ENCODE data around the gene SAMD10. TPM values are rescaled to one million over a fixed set of nuclear protein-coding genes. Genes with fewer than 3 reads are reported as not detected.

SAMD10 gene
- total RNA-seq, 4 donors from 2014 or later = 5.9 to 86.2 (median 19.4) TPM

DNA sequence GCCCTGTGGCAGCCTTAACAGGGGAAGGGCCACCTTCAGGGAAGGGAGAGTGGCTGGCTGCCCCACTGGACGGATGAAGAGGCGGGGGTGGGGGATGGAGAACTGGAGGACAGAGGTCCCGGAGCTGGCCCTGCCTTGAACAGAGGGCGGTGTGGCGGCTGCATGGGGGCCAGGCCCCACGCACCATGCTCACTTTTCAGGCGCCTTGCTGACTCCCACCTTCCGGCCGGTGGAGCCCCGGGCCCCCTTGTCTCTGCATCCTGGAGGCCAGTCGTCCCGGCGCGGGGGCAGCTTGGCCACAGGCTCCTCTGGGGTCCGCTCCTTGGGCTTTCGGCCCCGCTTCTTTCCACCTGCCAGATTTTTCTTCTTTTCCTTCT, 19.8 kb downstream of the SAMD10 start:
- H3K9me3 ChIP-seq = no peaks in the 10 kb centered on the region
- no peaks in the 10 kb centered on the region for H3K27me3 ChIP-seq
- in situ Hi-C loops (cut with MboI; ENCODE audit: low pct_ligation_motif_present in 1 of 4, low pct_unique_long_range_greater_than_20kb in 1 of 4, low sequenced_read_pairs in 3 of 4) (no loop called here), intact Hi-C loops (cut with DNase I; ENCODE audit: low total_unique reads) (no loop called here)
- TF ChIP-seq POLR2A (IDR thresholded peaks at IDR 0.05) = no peak
- TF ChIP-seq POLR2AphosphoS5 (IDR thresholded peaks at IDR 0.05) = no peak
- TF ChIP-seq, protein P1, sequence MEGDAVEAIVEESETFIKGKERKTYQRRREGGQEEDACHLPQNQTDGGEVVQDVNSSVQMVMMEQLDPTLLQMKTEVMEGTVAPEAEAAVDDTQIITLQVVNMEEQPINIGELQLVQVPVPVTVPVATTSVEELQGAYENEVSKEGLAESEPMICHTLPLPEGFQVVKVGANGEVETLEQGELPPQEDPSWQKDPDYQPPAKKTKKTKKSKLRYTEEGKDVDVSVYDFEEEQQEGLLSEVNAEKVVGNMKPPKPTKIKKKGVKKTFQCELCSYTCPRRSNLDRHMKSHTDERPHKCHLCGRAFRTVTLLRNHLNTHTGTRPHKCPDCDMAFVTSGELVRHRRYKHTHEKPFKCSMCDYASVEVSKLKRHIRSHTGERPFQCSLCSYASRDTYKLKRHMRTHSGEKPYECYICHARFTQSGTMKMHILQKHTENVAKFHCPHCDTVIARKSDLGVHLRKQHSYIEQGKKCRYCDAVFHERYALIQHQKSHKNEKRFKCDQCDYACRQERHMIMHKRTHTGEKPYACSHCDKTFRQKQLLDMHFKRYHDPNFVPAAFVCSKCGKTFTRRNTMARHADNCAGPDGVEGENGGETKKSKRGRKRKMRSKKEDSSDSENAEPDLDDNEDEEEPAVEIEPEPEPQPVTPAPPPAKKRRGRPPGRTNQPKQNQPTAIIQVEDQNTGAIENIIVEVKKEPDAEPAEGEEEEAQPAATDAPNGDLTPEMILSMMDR (IDR thresholded peaks at IDR 0.05) = no peak
- TF ChIP-seq EP300 (IDR thresholded peaks at IDR 0.05; ENCODE audit: low read depth) = no peak
- H3K4me1 ChIP-seq = peaks cover 8 to 30% (median 24%) of the 10 kb centered on the region in 4 donors
- no peak overlapping the region for H3K4me3 ChIP-seq
- DNase-seq = no peak
- no peaks in the 10 kb centered on the region for H3K36me3 ChIP-seq
- WGBS, 2 donors (ENCODE audit: low coverage in 1 of 2) = 95 to 100% methylated on average over 5 to 16 of the region's 17 CpGs
- no peak overlapping the region for H3K27ac ChIP-seq

GRCh38 chr20:63958964-63959698, 20.3 kb downstream of the SAMD10 start:
- Histone ChIP-seq H3K27ac (no peak overlapping the region), H3K4me3 (no peak overlapping the region), H3K27me3 (no peaks in the 10 kb centered on the region), H3K4me1 (peaks cover 13 to 35% (median 29%) of the 10 kb centered on the region in 4 donors), H3K9me3 (no peaks in the 10 kb centered on the region), H3K36me3 (no peaks in the 10 kb centered on the region)
- intact Hi-C loops (cut with DNase I; ENCODE audit: low total_unique reads) = no loop called here
- 93% methylated on average over 9 of the region's 10 CpGs; no CpG with 5 or more reads in 1 of the 2 donors for WGBS, 2 donors (ENCODE audit: low coverage in 1 of 2)
- in situ Hi-C loops (cut with MboI; ENCODE audit: low pct_ligation_motif_present in 1 of 4, low pct_unique_long_range_greater_than_20kb in 1 of 4, low sequenced_read_pairs in 3 of 4) = no loop called here
- TF ChIP-seq, protein P1 (IDR thresholded peaks at IDR 0.05) = no peak
- TF ChIP-seq EP300 (IDR thresholded peaks at IDR 0.05; ENCODE audit: low read depth) (no peak), POLR2A (IDR thresholded peaks at IDR 0.05) (no peak), POLR2AphosphoS5 (IDR thresholded peaks at IDR 0.05) (no peak)
- no peak for DNase-seq

GRCh38 chr20:63958471-63958870, 21.0 kb downstream of the SAMD10 start:
- TF ChIP-seq POLR2AphosphoS5 (IDR thresholded peaks at IDR 0.05) (no peak), EP300 (IDR thresholded peaks at IDR 0.05; ENCODE audit: low read depth) (no peak)
- TF ChIP-seq, protein P1 (IDR thresholded peaks at IDR 0.05) = no peak
- in situ Hi-C loops (cut with MboI; ENCODE audit: low pct_ligation_motif_present in 1 of 4, low pct_unique_long_range_greater_than_20kb in 1 of 4, low sequenced_read_pairs in 3 of 4) (no loop called here), intact Hi-C loops (cut with DNase I; ENCODE audit: low total_unique reads) (no loop called here)
- H3K27me3 ChIP-seq = no peaks in the 10 kb centered on the region
- H3K4me3 ChIP-seq = no peak overlapping the region
- no peak for DNase-seq
- H3K4me1 ChIP-seq = peaks cover 20 to 41% (median 35%) of the 10 kb centered on the region in 4 donors
- WGBS, 2 donors (ENCODE audit: low coverage in 1 of 2) = 72% methylated on average over 4 of the region's 4 CpGs; no CpG with 5 or more reads in 1 of the 2 donors
- no peaks in the 10 kb centered on the region for H3K9me3 ChIP-seq
- no peaks in the 10 kb centered on the region for H3K36me3 ChIP-seq
- peak overlapping the region in 2 of 4 donors; percentile 89 to 97 for H3K27ac ChIP-seq

- TF ChIP-seq POLR2A (IDR thresholded peaks at IDR 0.05) (no peak), EP300 (IDR thresholded peaks at IDR 0.05; ENCODE audit: low read depth) (no peak), POLR2AphosphoS5 (IDR thresholded peaks at IDR 0.05) (no peak)
- TF ChIP-seq, protein P1 (IDR thresholded peaks at IDR 0.05) = no peak
- Histone ChIP-seq H3K4me3 (peak overlapping the region in 2 of 4 donors; percentile 90 to 93), H3K9me3 (no peaks in the 10 kb centered on the region), H3K4me1 (peaks cover 22 to 42% (median 37%) of the 10 kb centered on the region in 4 donors), H3K27me3 (no peaks in the 10 kb centered on the region), H3K36me3 (no peaks in the 10 kb centered on the region), H3K27ac (peak overlapping the region; percentile 89 to 97 (median 92))
- WGBS, 2 donors (ENCODE audit: low coverage in 1 of 2) = 44% methylated on average over 8 of the region's 13 CpGs; no CpG with 5 or more reads in 1 of the 2 donors
- intact Hi-C loops (cut with DNase I; ENCODE audit: low total_unique reads) (no loop called here), in situ Hi-C loops (cut with MboI; ENCODE audit: low pct_ligation_motif_present in 1 of 4, low pct_unique_long_range_greater_than_20kb in 1 of 4, low sequenced_read_pairs in 3 of 4) (no loop called here)
- peak; percentile 89 for DNase-seq
Measured at GRCh38 chr20:63957690-63958441, 21.6 kb downstream of the SAMD10 start.

All from transverse colon (tissue), 4 donors.